HG03432 (cell line): ENCODE data around the gene TXNRD2.
"Not testable (repeated sequence)": the region's sequence is repeated elsewhere in the genome, so short reads cannot be mapped to it uniquely, and the experiment has no call there.

ENCODE experiments used
- ATAC-seq: cut with Tn5 transposase; IDR thresholded peaks from one replicate; pipeline ENCODE4 v1.9.1; 2021; ENCODE audit warnings: mild to moderate bottlenecking, moderate library complexity; ENCODE audit not compliant: unreplicated experiment

TXNRD2 gene

GRCh38 chr22:19955241-19956128 lies 13.9 kb upstream of the TXNRD2 start:
- ATAC-seq = no peak

- ATAC-seq = no peak
Measured at GRCh38 chr22:19951346-19951745, 9.7 kb upstream of the TXNRD2 start.

- ATAC-seq = no peak
Measured at GRCh38 chr22:19948057-19948760, 6.6 kb upstream of the TXNRD2 start.

GRCh38 chr22:19943082-19944026 lies 1.7 kb upstream of the TXNRD2 start:
- no peak for ATAC-seq

GRCh38 chr22:19942157-19943081 lies 801 bp upstream of the TXNRD2 start:
- ATAC-seq = no peak

GRCh38 chr22:19940536-19941364 lies 868 bp downstream of the TXNRD2 start:
- no peak for ATAC-seq

- ATAC-seq = no peak
Measured at GRCh38 chr22:19937616-19938473, 3.8 kb downstream of the TXNRD2 start.

GRCh38 chr22:19936513-19936912 lies 5.1 kb downstream of the TXNRD2 start:
- no peak for ATAC-seq

GRCh38 chr22:19935123-19935718 lies 6.4 kb downstream of the TXNRD2 start:
- ATAC-seq = not testable (repeated sequence)

- ATAC-seq = no peak
Measured at GRCh38 chr22:19933341-19934241, 8.0 kb downstream of the TXNRD2 start.

GRCh38 chr22:19932367-19933206 lies 9.0 kb downstream of the TXNRD2 start:
- ATAC-seq = no peak

GRCh38 chr22:19931514-19931913 lies 10.1 kb downstream of the TXNRD2 start:
- no peak for ATAC-seq

GRCh38 chr22:19930551-19931486 lies 10.8 kb downstream of the TXNRD2 start:
- ATAC-seq = no peak
